H1 (cell line): ENCODE results near the gene C16orf87. TPM values are rescaled to one million over a fixed set of nuclear protein-coding genes. Genes with fewer than 3 reads are reported as not detected.

Experiments
- CTCF ChIA-PET: fragments of 300-600 bp; sonication (Branson Sonifier 250); formaldehyde crosslinking; loops from one replicate; lab custom pipeline; 2021; ENCODE audit not compliant: partially characterized antibody; lab: Charles Lee
- POLR2A ChIA-PET: fragments of 300-600 bp; sonication (Branson Sonifier 250); formaldehyde crosslinking; loops from one replicate; lab custom pipeline; 2021; ENCODE audit warnings: inconsistent platforms; ENCODE audit not compliant: partially characterized antibody; lab: Charles Lee
- DNase-seq, 2 experiments: peaks; one replicate each; pipeline versions ENCODE4 v3.0.0 to v3.0.0-alpha.2; 2010 to 2022; ENCODE audit warnings: low spot score in 2 of 2, low read depth in 1 of 2, mixed read lengths in 1 of 2
- FAIRE-seq: peaks from 2 replicates; lab custom pipeline; 2011; peaks lifted over from hg19 to GRCh38; lab: Jason Lieb, UNC
- H2AFZ ChIP-seq: 2 replicates; pipeline ENCODE4 v1.8.1; 2012; ENCODE audit warnings: low read length, inconsistent platforms
- H2AK5ac ChIP-seq: 2 replicates; pipeline ENCODE4 v1.6.1; 2013; ENCODE audit warnings: low read depth, low read length
- H2BK120ac ChIP-seq: replicated peaks from 2 replicates; pipeline ENCODE3; 2013; ENCODE audit warnings: low read depth, low read length, inconsistent platforms
- H2BK12ac ChIP-seq: 2 replicates; pipeline ENCODE4 v1.6.1; 2013; ENCODE audit warnings: low read depth, low read length
- H2BK15ac ChIP-seq: 2 replicates; pipeline ENCODE4 v1.6.1; 2013; ENCODE audit warnings: low read length
- H2BK20ac ChIP-seq: 2 replicates; pipeline ENCODE4 v1.6.1; 2013; ENCODE audit warnings: low read length
- H2BK5ac ChIP-seq: 2 replicates; pipeline ENCODE4 v1.6.1; 2013; ENCODE audit warnings: low read depth, low read length
- H3K14ac ChIP-seq: 2 replicates; pipeline ENCODE4 v1.6.1; 2013; ENCODE audit warnings: inconsistent platforms; ENCODE audit not compliant: insufficient read length
- H3K18ac ChIP-seq: 2 replicates; pipeline ENCODE4 v1.6.1; 2013; ENCODE audit warnings: low read length; ENCODE audit errors: extremely low read depth
- H3K23ac ChIP-seq: 2 replicates; pipeline ENCODE4 v1.6.1; 2013; ENCODE audit warnings: inconsistent platforms; ENCODE audit not compliant: insufficient read length
- H3K23me2 ChIP-seq: 2 replicates; pipeline ENCODE4 v1.6.1; 2013; ENCODE audit warnings: low read depth, low read length
- H3K27ac ChIP-seq: 2 replicates; pipeline ENCODE4 v1.6.1; 2011; ENCODE audit warnings: low read depth, low read length, inconsistent platforms
- H3K27me3 ChIP-seq, 4 experiments: replicated peaks in 1 of 4; 1 replicate in 1 of 4; 2 replicates in 3 of 4; pipeline versions ENCODE4 v1.6.1 to v1.8.1; 2011 to 2013; ENCODE audit warnings: low read length in 3 of 4, mild to moderate bottlenecking in 3 of 4, inconsistent platforms in 2 of 4, mixed read lengths in 2 of 4, moderate library complexity in 1 of 4; ENCODE audit not compliant: control insufficient read depth in 3 of 4, insufficient read depth in 3 of 4; ENCODE audit errors: extremely low read depth in 1 of 4
- H3K36me3 ChIP-seq, 4 experiments: 2 replicates each; pipeline versions ENCODE4 v1.6.1 to v1.8.1; 2011 to 2013; ENCODE audit warnings: mild to moderate bottlenecking in 4 of 4, low read length in 3 of 4, moderate library complexity in 2 of 4, control low read depth in 1 of 4, inconsistent platforms in 1 of 4; ENCODE audit not compliant: insufficient read depth in 4 of 4, control insufficient read depth in 2 of 4
- H3K4ac ChIP-seq: replicated peaks from 2 replicates; pipeline ENCODE3; 2013; ENCODE audit warnings: low read length, low read depth, mixed read lengths, inconsistent platforms; ENCODE audit not compliant: insufficient read length
- H3K4me1 ChIP-seq, 4 experiments: replicated peaks in 1 of 4; 1 replicate in 1 of 4; 2 replicates in 3 of 4; pipeline versions ENCODE4 v1.6.1 to v1.8.1; 2011 to 2013; ENCODE audit warnings: low read length in 3 of 4, inconsistent platforms in 2 of 4, mixed read lengths in 1 of 4; ENCODE audit not compliant: insufficient read depth in 4 of 4, control insufficient read depth in 3 of 4
- H3K4me2 ChIP-seq, 2 experiments: 2 replicates each; pipeline versions ENCODE4 v1.6.1 to v1.8.1; 2011 to 2013; ENCODE audit warnings: low read depth in 2 of 2, low read length in 2 of 2, control low read depth in 1 of 2, inconsistent platforms in 1 of 2, mild to moderate bottlenecking in 1 of 2; ENCODE audit not compliant: insufficient read depth in 1 of 2
- H3K4me3 ChIP-seq, 4 experiments: fragments of 200-600, 300-600 bp in 1 of 4; sonication (generic), shearing (Covaris generic), sonication (Bioruptor Twin) in 1 of 4; 2 replicates each; pipeline versions ENCODE4 v1.5.1 to v1.8.1; 2011 to 2016; ENCODE audit warnings: low read length in 4 of 4, low read depth in 3 of 4, control low read depth in 2 of 4, inconsistent platforms in 2 of 4, mild to moderate bottlenecking in 2 of 4, mixed read lengths in 1 of 4, moderate library complexity in 1 of 4; ENCODE audit not compliant: insufficient read depth in 2 of 4; ENCODE audit errors: extremely low read depth in 1 of 4
- H3K56ac ChIP-seq: replicated peaks from 2 replicates; pipeline ENCODE3; 2013; ENCODE audit warnings: low read depth, mild to moderate bottlenecking, mixed read lengths, low read length, inconsistent platforms; ENCODE audit not compliant: insufficient read length
- H3K79me1 ChIP-seq: 2 replicates; pipeline ENCODE4 v1.6.1; 2013; ENCODE audit warnings: low read depth, low read length, control low read depth
- H3K79me2 ChIP-seq, 2 experiments: 2 replicates each; pipeline versions ENCODE4 v1.6.1 to v1.8.1; 2012 to 2013; ENCODE audit warnings: low read length in 2 of 2, mild to moderate bottlenecking in 2 of 2, inconsistent platforms in 1 of 2; ENCODE audit not compliant: insufficient read depth in 2 of 2, control insufficient read depth in 1 of 2
- H3K9ac ChIP-seq, 4 experiments: replicated peaks in 1 of 4; 1 replicate in 1 of 4; 2 replicates in 3 of 4; pipeline versions ENCODE4 v1.6.1 to v1.8.1; 2011 to 2013; ENCODE audit warnings: low read depth in 3 of 4, low read length in 3 of 4, control low read depth in 2 of 4, mild to moderate bottlenecking in 2 of 4, moderate library complexity in 2 of 4, inconsistent platforms in 1 of 4; ENCODE audit errors: extremely low read depth in 1 of 4
- H3K9me3 ChIP-seq, 2 experiments: 2 replicates each; pipeline versions ENCODE4 v1.6.1 to v1.8.1; 2012 to 2013; ENCODE audit warnings: mild to moderate bottlenecking in 2 of 2, moderate library complexity in 2 of 2, control low read depth in 1 of 2, inconsistent platforms in 1 of 2, low read depth in 1 of 2, low read length in 1 of 2, mixed read lengths in 1 of 2; ENCODE audit not compliant: insufficient read depth in 2 of 2
- H4K20me1 ChIP-seq, 2 experiments: replicated peaks in 1 of 2; 2 replicates each; pipeline versions ENCODE3 to v1.8.1; 2011 to 2013; ENCODE audit warnings: inconsistent platforms in 2 of 2, low read length in 2 of 2, mild to moderate bottlenecking in 1 of 2; ENCODE audit not compliant: insufficient read depth in 2 of 2, control insufficient read depth in 1 of 2
- H4K5ac ChIP-seq: 2 replicates; pipeline ENCODE4 v1.6.1; 2013; ENCODE audit warnings: low read length, low read depth, mixed read lengths, inconsistent platforms; ENCODE audit not compliant: insufficient read length
- H4K8ac ChIP-seq: 2 replicates; pipeline ENCODE4 v1.8.0; 2013; ENCODE audit warnings: mild to moderate bottlenecking, moderate library complexity, low read length, inconsistent platforms; ENCODE audit not compliant: insufficient read depth; ENCODE audit errors: extremely low read depth
- H4K91ac ChIP-seq: replicated peaks from 2 replicates; pipeline ENCODE3; 2013; ENCODE audit warnings: low read length, mixed read lengths, inconsistent platforms; ENCODE audit not compliant: insufficient read length
- SP2 ChIP-seq: IDR thresholded peaks from 2 replicates; pipeline ENCODE4 v1.6.1; 2012; ENCODE audit warnings: mild to moderate bottlenecking, low read length, inconsistent platforms
- WGBS, 2 experiments: shearing (Covaris generic) in 1 of 2; methylation state at CpG; one replicate each; pipeline versions ENCODE4 v1.1.6 to v1.1.7; 2013 to 2015; ENCODE audit warnings: low lambda C conversion rate in 2 of 2, mixed read lengths in 2 of 2, inconsistent platforms in 1 of 2, low coverage in 1 of 2, missing lambda C conversion rate in 1 of 2; ENCODE audit not compliant: insufficient replicate concordance in 2 of 2, insufficient coverage in 1 of 2, insufficient read length in 1 of 2; ENCODE audit errors: extremely low coverage in 1 of 2, missing lambda C conversion rate in 1 of 2; 5-methylcytosine and 5-hydroxymethylcytosine counted together
- polyA plus RNA-seq, 7 experiments: library from polyadenylated mRNA; depleted of rRNA in 3 of 7; stranded (reverse) in 5 of 7; unstranded in 2 of 7; fragments of >200 nt in 5 of 7; fragments of 200-250 nt in 2 of 7; gene quantifications; 1 replicate in 5 of 7; 2 replicates in 1 of 7; 4 replicates in 1 of 7; pipeline versions ENCODE4 v1.2.1 to v1.2.3, GENCODE V29; 2011 to 2013; ENCODE audit warnings: missing spikeins in 2 of 7, mixed read lengths in 2 of 7
- total RNA-seq: library from RNA; stranded (reverse); fragmentation: NEBNext Ultra II Directional; extraction: Animal tissue kit (Norgen Biotek cat#: 25700); gene quantifications from 2 replicates; pipeline ENCODE4 v1.2.1, GENCODE V29; 2021

C16orf87 gene
- total and polyA plus RNA-seq, 2 of the 8 experiments (the other 6 are each of a cell fraction or from before 2014, with no cell fraction given) = 4.8 to 21.8 TPM

GRCh38 chr16:46814790-46815189, 16.2 kb downstream of the C16orf87 start:
- POLR2A ChIA-PET = interaction anchor here (0.7 to 1.0 kb wide), 2 partner anchors 9 to 84 kb away, joined by 3 read pairs; no protein-coding TSS in a partner anchor
- H3K36me3 ChIP-seq = no peaks in the 10 kb centered on the region; a peak in 1 of 8 replicates
- CTCF ChIA-PET = interaction anchor here (2.0 kb wide), 1 partner anchor 14 kb away, joined by 10 read pairs; no protein-coding TSS in a partner anchor
- H3K14ac ChIP-seq = no peak overlapping the region
- H3K23ac ChIP-seq = no peak overlapping the region
- H3K4me3 ChIP-seq = no peak overlapping the region
- H4K20me1 ChIP-seq = no peaks in the 10 kb centered on the region
- H3K79me1 ChIP-seq = no peaks in the 10 kb centered on the region
- no peak overlapping the region for H3K9ac ChIP-seq
- 96% methylated on average over 1 of the region's 1 CpG; no CpG with 5 or more reads in 1 of the 2 experiments for WGBS, 2 experiments
- no peak for TF ChIP-seq SP2
- TF ChIP-seq, all 59 proteins: peak for 0
- Histone ChIP-seq H2BK20ac (no peak overlapping the region), H2AFZ (no peak overlapping the region), H3K4me1 (no peaks in the 10 kb centered on the region), H2BK5ac (no peak overlapping the region), H4K91ac (no peak overlapping the region), H4K8ac (no peak overlapping the region), H2BK120ac (no peak overlapping the region), H2AK5ac (no peak overlapping the region), H3K23me2 (no peaks in the 10 kb centered on the region), H3K18ac (no peak overlapping the region), H3K79me2 (peaks cover 0 to 80% of the 10 kb centered on the region in 2 experiments; a peak in 2 of 4 replicates), H4K5ac (no peak overlapping the region), H3K27me3 (no peaks in the 10 kb centered on the region), H2BK12ac (no peak overlapping the region), H3K4ac (no peak overlapping the region), H2BK15ac (no peak overlapping the region), H3K27ac (no peak overlapping the region), H3K56ac (no peak overlapping the region), H3K4me2 (no peak overlapping the region), H3K9me3 (no peaks in the 10 kb centered on the region; a peak in 1 of 4 replicates)
- FAIRE-seq = no peak
- DNase-seq = no peak
